Measurements from ENCODE around the gene ALG6.

DNA sequence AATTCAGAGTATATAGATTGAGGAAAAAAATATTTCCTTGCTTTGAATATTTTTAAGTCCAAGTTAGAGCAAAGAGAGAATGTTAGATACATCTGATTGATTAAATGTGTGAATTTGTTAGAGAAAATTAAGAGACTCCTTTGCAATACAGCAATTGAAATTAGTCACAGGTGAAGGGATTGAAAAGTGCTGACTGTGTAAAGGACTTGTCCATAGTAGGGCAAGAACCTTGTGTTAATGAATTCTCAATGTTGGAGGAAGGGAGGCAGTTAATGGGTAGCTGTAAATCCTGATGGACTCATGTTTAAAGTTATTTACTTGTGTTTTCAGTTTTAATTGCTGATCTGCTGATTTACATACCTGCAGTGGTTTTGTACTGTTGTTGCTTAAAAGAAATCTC, 38.6 kb downstream of the ALG6 start:
- TF ChIP-seq EZH2 (IDR thresholded peaks at IDR 0.05; ENCODE audit: low read length, missing control alignments), result no peak
- no peak for TF ChIP-seq CTCF (conservative IDR thresholded peaks at IDR 0.05 in 1 of 2, IDR thresholded peaks at IDR 0.05 in 1 of 2; ENCODE audit: low read depth in 1 of 2, low read length in 2 of 2)
